Measurements from ENCODE around the gene PIAS2. TPM values are rescaled to one million over a fixed set of nuclear protein-coding genes. Genes with fewer than 3 reads are reported as not detected.

The PIAS2 gene
- total RNA-seq, 1 experiment from 2014 or later, result 72.8 TPM

GRCh38 chr18:46849007-46849406, 68.3 kb downstream of the PIAS2 start:
- CTCF ChIA-PET, result no interaction called here
- TF ChIP-seq EZH2 (IDR thresholded peaks at IDR 0.05; ENCODE audit: borderline replicate concordance, low read depth, low read length, poor library complexity, severe bottlenecking), result no peak
- TF ChIP-seq CTCF (conservative IDR thresholded peaks at IDR 0.05; ENCODE audit: low read depth, low read length), result no peak
- H3K36me3 ChIP-seq (ENCODE audit: insufficient read depth, low read length, poor library complexity, severe bottlenecking), result no peaks in the 10 kb centered on the region
- H3K27ac ChIP-seq (ENCODE audit: low read depth, low read length, poor library complexity, severe bottlenecking), result no peak overlapping the region
- DNase-seq (ENCODE audit: low spot score), result no peak
- intact Hi-C loops (cut with micrococcal nuclease; ENCODE audit: unreplicated experiment), result no loop called here
- H3K4me1 ChIP-seq (ENCODE audit: insufficient read depth, low read length, poor library complexity, severe bottlenecking), result no peaks in the 10 kb centered on the region
- H3K9me3 ChIP-seq (ENCODE audit: low read depth, low read length, poor library complexity, severe bottlenecking), result no peaks in the 10 kb centered on the region
- POLR2A ChIA-PET (ENCODE audit: low non-redundant PET), result no interaction called here
- no peak overlapping the region for H3K4me3 ChIP-seq (ENCODE audit: low read depth, low read length, poor library complexity, severe bottlenecking)
- no peaks in the 10 kb centered on the region for H3K27me3 ChIP-seq (replicated peaks; ENCODE audit: insufficient read depth, low read depth, low read length, poor library complexity)
- BruUV-seq (replicated peaks), result no TSS peak

- intact Hi-C loops (cut with micrococcal nuclease; ENCODE audit: unreplicated experiment), result no loop called here
- TF ChIP-seq EZH2 (IDR thresholded peaks at IDR 0.05; ENCODE audit: borderline replicate concordance, low read depth, low read length, poor library complexity, severe bottlenecking), result no peak
- TF ChIP-seq CTCF (conservative IDR thresholded peaks at IDR 0.05; ENCODE audit: low read depth, low read length), result no peak
- Histone ChIP-seq H3K4me1 (ENCODE audit: insufficient read depth, low read length, poor library complexity, severe bottlenecking) (no peaks in the 10 kb centered on the region), H3K4me3 (ENCODE audit: low read depth, low read length, poor library complexity, severe bottlenecking) (no peak overlapping the region), H3K27ac (ENCODE audit: low read depth, low read length, poor library complexity, severe bottlenecking) (no peak overlapping the region), H3K27me3 (replicated peaks; ENCODE audit: insufficient read depth, low read depth, low read length, poor library complexity) (no peaks in the 10 kb centered on the region), H3K9me3 (ENCODE audit: low read depth, low read length, poor library complexity, severe bottlenecking) (no peaks in the 10 kb centered on the region), H3K36me3 (ENCODE audit: insufficient read depth, low read length, poor library complexity, severe bottlenecking) (peaks cover 10% of the 10 kb centered on the region)
- ChIA-PET POLR2A (ENCODE audit: low non-redundant PET) (no interaction called here), CTCF (no interaction called here)
- BruUV-seq (replicated peaks), result no TSS peak
- no peak for DNase-seq (ENCODE audit: low spot score)
Measured at GRCh38 chr18:46843372-46843771, 73.9 kb downstream of the PIAS2 start.

- intact Hi-C loops (cut with micrococcal nuclease; ENCODE audit: unreplicated experiment), result no loop called here
- Histone ChIP-seq H3K4me3 (ENCODE audit: low read depth, low read length, poor library complexity, severe bottlenecking) (no peak overlapping the region), H3K27me3 (replicated peaks; ENCODE audit: insufficient read depth, low read depth, low read length, poor library complexity) (no peaks in the 10 kb centered on the region), H3K9me3 (ENCODE audit: low read depth, low read length, poor library complexity, severe bottlenecking) (no peaks in the 10 kb centered on the region), H3K27ac (ENCODE audit: low read depth, low read length, poor library complexity, severe bottlenecking) (no peak overlapping the region), H3K4me1 (ENCODE audit: insufficient read depth, low read length, poor library complexity, severe bottlenecking) (no peaks in the 10 kb centered on the region), H3K36me3 (ENCODE audit: insufficient read depth, low read length, poor library complexity, severe bottlenecking) (peaks cover 10% of the 10 kb centered on the region)
- ChIA-PET CTCF (no interaction called here), POLR2A (ENCODE audit: low non-redundant PET) (no interaction called here)
- TF ChIP-seq CTCF (conservative IDR thresholded peaks at IDR 0.05; ENCODE audit: low read depth, low read length), result no peak
- no peak for TF ChIP-seq EZH2 (IDR thresholded peaks at IDR 0.05; ENCODE audit: borderline replicate concordance, low read depth, low read length, poor library complexity, severe bottlenecking)
- DNase-seq (ENCODE audit: low spot score), result no peak
- no TSS peak for BruUV-seq (replicated peaks)
Measured at GRCh38 chr18:46842583-46842982, 74.7 kb downstream of the PIAS2 start.
